ENCODE data around the gene OTUB1.

GRCh38 chr11:63991558-63991957 is 5.3 kb downstream of the OTUB1 start:
- TF ChIP-seq CTCF (IDR thresholded peaks at IDR 0.05) (no peak), POLR2A (IDR thresholded peaks at IDR 0.05) (no peak)

Data from tibial nerve (tissue), 3 donors.